Endothelial cell of umbilical vein (primary cell): Measurements from ENCODE around the gene SRGAP1.

Source experiments
- EZH2 ChIP-seq: IDR thresholded peaks from 2 replicates; pipeline ENCODE4 v1.6.1; 2012; ENCODE audit warnings: borderline replicate concordance, low read depth, mild to moderate bottlenecking, moderate library complexity, low read length, inconsistent platforms; ENCODE audit not compliant: severe bottlenecking
- JUN ChIP-seq: IDR thresholded peaks from 2 replicates; pipeline ENCODE4 v1.6.1; 2011; ENCODE audit warnings: borderline replicate concordance, low read depth; ENCODE audit not compliant: insufficient read length, insufficient read depth
- POLR2A ChIP-seq: IDR thresholded peaks from 2 replicates; pipeline ENCODE4 v1.6.1; 2012; ENCODE audit warnings: low read depth, mild to moderate bottlenecking, control low read depth, low read length
- TF ChIP-seq, protein P1 (sequence below), 2 donors: IDR thresholded peaks; 1 replicate in 1 of 2; 2 replicates in 1 of 2; pipeline ENCODE4 v1.5.1; 2011; ENCODE audit warnings: low read length in 2 of 2, mild to moderate bottlenecking in 2 of 2, moderate library complexity in 2 of 2, control low read depth in 1 of 2, inconsistent platforms in 1 of 2, low read depth in 1 of 2; ENCODE audit not compliant: insufficient read depth in 1 of 2; ENCODE audit errors: extremely low read depth in 1 of 2
- TF ChIP-seq, protein P2 (sequence below): IDR thresholded peaks from 2 replicates; pipeline ENCODE4 v1.6.1; 2011; ENCODE audit not compliant: insufficient read depth, insufficient read length

GRCh38 chr12:64077922-64078321 lies 233.4 kb downstream of the SRGAP1 start:
- TF ChIP-seq POLR2A (no peak), JUN (no peak), EZH2 (no peak)
- TF ChIP-seq, protein P1, sequence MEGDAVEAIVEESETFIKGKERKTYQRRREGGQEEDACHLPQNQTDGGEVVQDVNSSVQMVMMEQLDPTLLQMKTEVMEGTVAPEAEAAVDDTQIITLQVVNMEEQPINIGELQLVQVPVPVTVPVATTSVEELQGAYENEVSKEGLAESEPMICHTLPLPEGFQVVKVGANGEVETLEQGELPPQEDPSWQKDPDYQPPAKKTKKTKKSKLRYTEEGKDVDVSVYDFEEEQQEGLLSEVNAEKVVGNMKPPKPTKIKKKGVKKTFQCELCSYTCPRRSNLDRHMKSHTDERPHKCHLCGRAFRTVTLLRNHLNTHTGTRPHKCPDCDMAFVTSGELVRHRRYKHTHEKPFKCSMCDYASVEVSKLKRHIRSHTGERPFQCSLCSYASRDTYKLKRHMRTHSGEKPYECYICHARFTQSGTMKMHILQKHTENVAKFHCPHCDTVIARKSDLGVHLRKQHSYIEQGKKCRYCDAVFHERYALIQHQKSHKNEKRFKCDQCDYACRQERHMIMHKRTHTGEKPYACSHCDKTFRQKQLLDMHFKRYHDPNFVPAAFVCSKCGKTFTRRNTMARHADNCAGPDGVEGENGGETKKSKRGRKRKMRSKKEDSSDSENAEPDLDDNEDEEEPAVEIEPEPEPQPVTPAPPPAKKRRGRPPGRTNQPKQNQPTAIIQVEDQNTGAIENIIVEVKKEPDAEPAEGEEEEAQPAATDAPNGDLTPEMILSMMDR (IDR thresholded peaks at IDR 0.05; ENCODE audit: extremely low read depth in 1 of 2, insufficient read depth in 1 of 2, low read depth in 1 of 2, low read length in 2 of 2), result no peak
- TF ChIP-seq, protein P2, sequence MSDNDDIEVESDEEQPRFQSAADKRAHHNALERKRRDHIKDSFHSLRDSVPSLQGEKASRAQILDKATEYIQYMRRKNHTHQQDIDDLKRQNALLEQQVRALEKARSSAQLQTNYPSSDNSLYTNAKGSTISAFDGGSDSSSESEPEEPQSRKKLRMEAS, result no peak
